GM12878 (cell line): ENCODE results near the gene ATP5PD. TPM values are rescaled to one million over a fixed set of nuclear protein-coding genes. Genes with fewer than 3 reads are reported as not detected.

ENCODE experiments used
- ATAC-seq: fragments of 200-7000 bp; cut with Tn5 transposase; 3 replicates; pipeline ENCODE4 v1.9.1; 2020; ENCODE audit warnings: mild to moderate bottlenecking, moderate library complexity
- BruUV-seq: library from RNA; stranded (reverse); fragments of 400-500 nt; replicated peaks from 2 replicates; lab custom pipeline; 2021; lab: Mats Ljungman, UMichigan
- CTCF ChIA-PET: fragments of 300-600 bp; sonication (Branson Sonifier 250); formaldehyde crosslinking; extraction: SDS; loops from one replicate; lab custom pipeline; 2021; ENCODE audit warnings: inconsistent platforms; lab: Yijun Ruan, JAX
- POLR2A ChIA-PET: fragments of 350-600 bp; formaldehyde crosslinking; extraction: SDS; loops from one replicate; lab custom pipeline; 2021; ENCODE audit warnings: inconsistent platforms; lab: Charles Lee
- RAD21 ChIA-PET: fragments of 300-600 bp; sonication (Branson Sonifier 250); formaldehyde crosslinking; loops from one replicate; lab custom pipeline; 2023; ENCODE audit warnings: antibody characterized with exemption; ENCODE audit not compliant: unreplicated experiment; lab: Charles Lee
- SMC1A ChIA-PET: fragments of 300-600 bp; sonication (Branson Sonifier 250); formaldehyde crosslinking; loops from one replicate; lab custom pipeline; 2023; ENCODE audit not compliant: unreplicated experiment, uncharacterized antibody; lab: Charles Lee
- DNase-seq: peaks from one replicate; pipeline ENCODE4 v3.0.0-alpha.2; 2011; ENCODE audit warnings: low read depth, low spot score
- FAIRE-seq: peaks from 3 replicates; lab custom pipeline; 2011; peaks lifted over from hg19 to GRCh38; lab: Jason Lieb, UNC
- H2AFZ ChIP-seq: 2 replicates; pipeline ENCODE4 v1.6.0; 2011; ENCODE audit warnings: low read depth, low read length, control low read depth; ENCODE audit not compliant: control insufficient read depth
- H3K27ac ChIP-seq: 2 replicates; pipeline ENCODE4 v1.5.1; 2011; ENCODE audit warnings: control low read depth; ENCODE audit not compliant: control insufficient read depth, insufficient read depth
- H3K27me3 ChIP-seq, 2 experiments: replicated peaks in 1 of 2; 2 replicates each; pipeline versions ENCODE4 v1.6.0 to v1.6.1; 2011; ENCODE audit warnings: low read length in 1 of 2; ENCODE audit not compliant: control insufficient read depth in 2 of 2, insufficient read depth in 2 of 2
- H3K36me3 ChIP-seq, 2 experiments: 2 replicates each; pipeline ENCODE4 v1.5.1; 2011; ENCODE audit warnings: low read length in 1 of 2; ENCODE audit not compliant: control insufficient read depth in 2 of 2, insufficient read depth in 2 of 2
- H3K4me1 ChIP-seq: 2 replicates; pipeline ENCODE4 v1.6.1; 2011; ENCODE audit warnings: mild to moderate bottlenecking, low read length, moderate library complexity, mixed read lengths; ENCODE audit not compliant: control insufficient read depth, insufficient read depth
- H3K4me2 ChIP-seq: 2 replicates; pipeline ENCODE4 v1.6.0; 2011; ENCODE audit warnings: control low read depth; ENCODE audit not compliant: control insufficient read depth, insufficient read depth
- H3K4me3 ChIP-seq: fragments of 200-600 bp; sonication (generic); 2 replicates; pipeline ENCODE4 v1.5.1; 2016
- H3K79me2 ChIP-seq: 2 replicates; pipeline ENCODE4 v1.6.0; 2011; ENCODE audit warnings: low read length; ENCODE audit not compliant: control insufficient read depth, insufficient read depth
- H3K9ac ChIP-seq: 2 replicates; pipeline ENCODE4 v1.8.0; 2011; ENCODE audit warnings: low read length, control low read depth, mixed read lengths; ENCODE audit not compliant: control insufficient read depth, insufficient read depth
- H3K9me3 ChIP-seq: replicated peaks from 3 replicates; pipeline ENCODE4 v1.5.1; 2011; ENCODE audit warnings: mild to moderate bottlenecking, low read length; ENCODE audit not compliant: control insufficient read depth, insufficient read depth
- H4K20me1 ChIP-seq: 2 replicates; pipeline ENCODE4 v1.6.0; 2011; ENCODE audit not compliant: control insufficient read depth, insufficient read depth
- GATAD2B ChIP-seq: fragments of 450-650 bp; conservative IDR thresholded peaks from 2 replicates; pipeline ENCODE4 v1.6.1; 2017; ENCODE audit warnings: low read depth, mild to moderate bottlenecking, moderate library complexity
- HDGF ChIP-seq: fragments of 450-650 bp; IDR thresholded peaks from 2 replicates; pipeline ENCODE4 v1.6.1; 2016; ENCODE audit warnings: antibody characterized with exemption
- NFYB ChIP-seq: IDR thresholded peaks from 2 replicates; pipeline ENCODE4 v1.6.1; 2011; ENCODE audit warnings: low read depth, mild to moderate bottlenecking, low read length, improper control_type of control experiment, moderate library complexity; ENCODE audit not compliant: insufficient read depth
- POLR2A ChIP-seq: IDR thresholded peaks from 2 replicates; pipeline ENCODE4 v1.6.1; 2011; ENCODE audit warnings: low read depth, mild to moderate bottlenecking, low read length
- STAT1 ChIP-seq: fragments of 450-650 bp; conservative IDR thresholded peaks from 2 replicates; pipeline ENCODE4 v1.6.1; 2014; ENCODE audit warnings: antibody characterized with exemption, mild to moderate bottlenecking
- WGBS: methylation state at CpG from one replicate; pipeline ENCODE4 v1.1.6; 2016; ENCODE audit warnings: low lambda C conversion rate; ENCODE audit not compliant: insufficient replicate concordance, insufficient coverage; ENCODE audit errors: missing lambda C conversion rate; 5-methylcytosine and 5-hydroxymethylcytosine counted together
- in situ Hi-C: fragments of 300-500 bp; cut with MboI; formaldehyde crosslinking; loops from 9 replicates; pipeline ENCODE4 v1.14.3; 2018; ENCODE audit warnings: mixed read lengths
- intact Hi-C: fragments of 100-400 bp; cut with micrococcal nuclease; formaldehyde crosslinking; loops from one replicate; pipeline ENCODE4 v1.14.2; 2022; ENCODE audit not compliant: unreplicated experiment
- polyA plus RNA-seq, 11 experiments: library from polyadenylated mRNA; depleted of rRNA in 4 of 11; unstranded in 6 of 11; stranded (reverse) in 5 of 11; fragments of >200 nt; fragmentation: Nextera tagmentation in 4 of 11; fragmentation: Illumina TruSeq in 1 of 11; extraction: Ambion mirVana in 4 of 11; extraction: Trizol in 1 of 11; gene quantifications; 1 replicate in 1 of 11; 2 replicates in 10 of 11; pipeline versions ENCODE4 v1.2.1 to v1.2.3, GENCODE V29; 2011 to 2016; ENCODE audit warnings: inconsistent platforms in 2 of 11, missing spikeins in 2 of 11, low read depth in 1 of 11
- total RNA-seq, 4 experiments: library from RNA; depleted of rRNA in 3 of 4; stranded (reverse); fragments of >200 nt in 3 of 4; fragmentation: Illumina TruSeq in 1 of 4; extraction: Trizol in 1 of 4; gene quantifications; 2 replicates each; pipeline versions ENCODE4 v1.2.1 to v1.2.3, GENCODE V29; 2013 to 2021
- TF ChIP-seq, protein P1 (sequence below): fragments of 450-650 bp; IDR thresholded peaks from 2 replicates; pipeline ENCODE4 v1.6.1; 2016; ENCODE audit warnings: mild to moderate bottlenecking
- TF ChIP-seq, protein P2 (sequence below): fragments of 450-650 bp; IDR thresholded peaks from 2 replicates; pipeline ENCODE4 v1.6.1; 2017; ENCODE audit warnings: mild to moderate bottlenecking, moderate library complexity

ATP5PD gene
- total and polyA plus RNA-seq, 10 of the 15 experiments (the other 5 are each of a cell fraction or from before 2014, with no cell fraction given), result 172 to 772 (median 321) TPM

DNA sequence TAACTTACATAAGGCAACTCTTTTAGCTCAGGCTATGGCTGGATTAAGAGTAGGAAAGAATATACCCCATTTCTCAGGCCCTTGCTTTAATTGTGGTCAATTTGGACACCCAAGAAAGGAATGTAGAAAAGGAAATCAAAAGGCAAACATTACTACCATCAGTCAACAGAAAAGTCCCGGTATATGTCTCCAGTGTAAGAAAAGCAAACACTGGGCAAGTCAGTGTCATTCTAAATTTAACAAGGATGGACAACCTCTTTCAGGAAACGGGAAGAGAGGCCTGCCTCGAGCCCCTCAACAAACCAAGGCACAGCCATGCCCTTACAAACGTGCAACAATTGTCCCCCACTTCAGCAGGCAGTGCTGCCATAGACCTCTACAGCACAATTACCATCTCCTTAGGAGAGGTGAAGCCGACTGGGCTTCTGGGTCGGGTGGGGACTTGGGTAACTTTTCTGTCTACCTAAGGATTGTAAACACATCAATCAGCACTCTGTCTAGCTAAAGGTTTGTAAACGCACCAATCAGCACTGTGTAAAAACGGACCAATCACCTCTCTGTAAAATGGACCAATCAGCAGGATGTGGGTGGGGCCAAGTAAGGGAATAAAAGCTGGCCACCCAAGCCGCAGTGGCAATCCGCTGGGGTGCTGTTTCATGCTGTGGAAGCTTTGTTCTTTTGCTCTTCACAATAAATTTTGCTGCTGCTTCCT, 21.9 kb downstream of the ATP5PD start:
- in situ Hi-C loops, result no loop called here
- no peak overlapping the region for H3K4me2 ChIP-seq
- ChIA-PET RAD21 (interaction anchor here (3.2 kb wide), 1 partner anchor 64 kb away, joined by 9 read pairs; no protein-coding TSS in a partner anchor), SMC1A (interaction anchor here (1.2 to 1.6 kb wide), 5 partner anchors 13 to 64 kb away, joined by 3 to 5 read pairs (median 4); no protein-coding TSS in a partner anchor), POLR2A (interaction anchor here (0.6 to 1.4 kb wide), 3 partner anchors 10 to 170 kb away, joined by 3 to 10 read pairs (median 3); no protein-coding TSS in a partner anchor), CTCF (interaction anchor here (1.4 kb wide), 1 partner anchor 63 kb away, joined by 3 read pairs; no protein-coding TSS in a partner anchor)
- H3K36me3 ChIP-seq, result peaks cover 3 to 9% of the 10 kb centered on the region in 2 experiments; a peak in 2 of 4 replicates
- no peaks in the 10 kb centered on the region for H3K79me2 ChIP-seq
- TF ChIP-seq POLR2A (0 out of 2 replicates have a peak, but pooled peaks have one; percentile 19), NFYB (peak; percentile 80), GATAD2B (no peak)
- 92% methylated on average over 10 of the region's 10 CpGs for WGBS
- no peaks in the 10 kb centered on the region; the same call in 2 of the 3 replicates for H3K9me3 ChIP-seq
- H2AFZ ChIP-seq, result no peak overlapping the region
- no TSS peak for BruUV-seq
- H3K27ac ChIP-seq, result no peak overlapping the region
- ATAC-seq, result no peak
- H3K27me3 ChIP-seq, result no peaks in the 10 kb centered on the region
- no peak overlapping the region for H3K4me3 ChIP-seq
- DNase-seq, result no peak
- no peaks in the 10 kb centered on the region for H4K20me1 ChIP-seq
- FAIRE-seq, result no peak
- no peak overlapping the region for H3K9ac ChIP-seq
- H3K4me1 ChIP-seq, result no peaks in the 10 kb centered on the region
- intact Hi-C loops, result no loop called here

DNA sequence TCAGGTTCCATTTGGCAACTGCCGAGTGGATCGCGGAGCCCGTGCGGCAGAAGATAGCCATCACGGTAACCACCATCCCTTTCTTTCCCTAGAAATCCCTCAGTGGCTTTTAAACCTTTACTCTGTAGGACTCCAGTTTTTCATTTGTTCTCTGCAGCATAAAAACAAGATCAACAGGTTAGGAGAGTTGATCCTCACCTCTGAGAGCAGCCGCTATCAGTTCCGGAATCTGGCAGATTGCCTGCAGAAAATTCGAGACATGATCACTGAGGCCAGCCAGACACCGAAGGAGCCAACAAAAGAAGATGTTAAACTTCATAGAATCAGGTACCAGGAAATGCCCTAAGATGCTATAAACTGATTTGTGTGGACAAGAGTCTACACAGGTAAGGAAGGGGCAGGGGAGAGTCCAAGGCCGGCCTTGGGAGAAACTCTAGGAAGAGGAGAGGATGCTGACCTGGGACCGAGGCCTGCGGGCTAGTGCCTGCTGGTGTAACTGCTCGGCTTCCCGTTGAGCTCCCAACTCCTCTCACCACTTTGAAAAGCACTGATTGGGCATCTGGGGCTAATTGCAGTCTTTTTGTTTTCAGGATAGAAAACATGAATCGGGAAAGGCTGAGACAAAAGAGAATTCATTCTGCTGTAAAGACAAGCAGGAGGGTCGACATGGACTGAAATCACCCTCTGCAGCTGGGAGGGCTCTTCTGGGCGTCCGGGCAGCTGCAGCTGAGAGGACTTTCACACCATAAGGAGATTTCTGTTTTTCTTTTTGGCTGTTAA, 26.2 kb downstream of the ATP5PD start:
- Histone ChIP-seq H3K36me3 (peaks cover 6 to 9% of the 10 kb centered on the region in 2 experiments; a peak in 3 of 4 replicates), H3K9ac (no peak overlapping the region), H3K9me3 (no peaks in the 10 kb centered on the region), H3K4me3 (no peak overlapping the region), H3K79me2 (no peaks in the 10 kb centered on the region), H3K27me3 (no peaks in the 10 kb centered on the region), H3K4me2 (no peak overlapping the region), H3K4me1 (no peaks in the 10 kb centered on the region), H2AFZ (no peak overlapping the region), H4K20me1 (no peaks in the 10 kb centered on the region), H3K27ac (no peak overlapping the region)
- CTCF ChIA-PET, result no interaction called here
- BruUV-seq, result TSS peak; percentile 61
- ATAC-seq, result no peak
- no peak for DNase-seq
- in situ Hi-C loops, result no loop called here
- POLR2A ChIA-PET, result no interaction called here
- intact Hi-C loops, result no loop called here
- RAD21 ChIA-PET, result no interaction called here
- WGBS, result 98% methylated on average over 19 of the region's 19 CpGs
- FAIRE-seq, result no peak
- SMC1A ChIA-PET, result no interaction called here
- TF ChIP-seq, protein P1, sequence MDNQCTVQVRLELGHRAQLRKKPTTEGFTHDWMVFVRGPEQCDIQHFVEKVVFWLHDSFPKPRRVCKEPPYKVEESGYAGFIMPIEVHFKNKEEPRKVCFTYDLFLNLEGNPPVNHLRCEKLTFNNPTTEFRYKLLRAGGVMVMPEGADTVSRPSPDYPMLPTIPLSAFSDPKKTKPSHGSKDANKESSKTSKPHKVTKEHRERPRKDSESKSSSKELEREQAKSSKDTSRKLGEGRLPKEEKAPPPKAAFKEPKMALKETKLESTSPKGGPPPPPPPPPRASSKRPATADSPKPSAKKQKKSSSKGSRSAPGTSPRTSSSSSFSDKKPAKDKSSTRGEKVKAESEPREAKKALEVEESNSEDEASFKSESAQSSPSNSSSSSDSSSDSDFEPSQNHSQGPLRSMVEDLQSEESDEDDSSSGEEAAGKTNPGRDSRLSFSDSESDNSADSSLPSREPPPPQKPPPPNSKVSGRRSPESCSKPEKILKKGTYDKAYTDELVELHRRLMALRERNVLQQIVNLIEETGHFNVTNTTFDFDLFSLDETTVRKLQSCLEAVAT, result no peak
- TF ChIP-seq, protein P2, sequence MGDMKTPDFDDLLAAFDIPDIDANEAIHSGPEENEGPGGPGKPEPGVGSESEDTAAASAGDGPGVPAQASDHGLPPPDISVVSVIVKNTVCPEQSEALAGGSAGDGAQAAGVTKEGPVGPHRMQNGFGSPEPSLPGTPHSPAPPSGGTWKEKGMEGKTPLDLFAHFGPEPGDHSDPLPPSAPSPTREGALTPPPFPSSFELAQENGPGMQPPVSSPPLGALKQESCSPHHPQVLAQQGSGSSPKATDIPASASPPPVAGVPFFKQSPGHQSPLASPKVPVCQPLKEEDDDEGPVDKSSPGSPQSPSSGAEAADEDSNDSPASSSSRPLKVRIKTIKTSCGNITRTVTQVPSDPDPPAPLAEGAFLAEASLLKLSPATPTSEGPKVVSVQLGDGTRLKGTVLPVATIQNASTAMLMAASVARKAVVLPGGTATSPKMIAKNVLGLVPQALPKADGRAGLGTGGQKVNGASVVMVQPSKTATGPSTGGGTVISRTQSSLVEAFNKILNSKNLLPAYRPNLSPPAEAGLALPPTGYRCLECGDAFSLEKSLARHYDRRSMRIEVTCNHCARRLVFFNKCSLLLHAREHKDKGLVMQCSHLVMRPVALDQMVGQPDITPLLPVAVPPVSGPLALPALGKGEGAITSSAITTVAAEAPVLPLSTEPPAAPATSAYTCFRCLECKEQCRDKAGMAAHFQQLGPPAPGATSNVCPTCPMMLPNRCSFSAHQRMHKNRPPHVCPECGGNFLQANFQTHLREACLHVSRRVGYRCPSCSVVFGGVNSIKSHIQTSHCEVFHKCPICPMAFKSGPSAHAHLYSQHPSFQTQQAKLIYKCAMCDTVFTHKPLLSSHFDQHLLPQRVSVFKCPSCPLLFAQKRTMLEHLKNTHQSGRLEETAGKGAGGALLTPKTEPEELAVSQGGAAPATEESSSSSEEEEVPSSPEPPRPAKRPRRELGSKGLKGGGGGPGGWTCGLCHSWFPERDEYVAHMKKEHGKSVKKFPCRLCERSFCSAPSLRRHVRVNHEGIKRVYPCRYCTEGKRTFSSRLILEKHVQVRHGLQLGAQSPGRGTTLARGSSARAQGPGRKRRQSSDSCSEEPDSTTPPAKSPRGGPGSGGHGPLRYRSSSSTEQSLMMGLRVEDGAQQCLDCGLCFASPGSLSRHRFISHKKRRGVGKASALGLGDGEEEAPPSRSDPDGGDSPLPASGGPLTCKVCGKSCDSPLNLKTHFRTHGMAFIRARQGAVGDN, result no peak
- TF ChIP-seq NFYB (no peak), STAT1 (no peak), HDGF (no peak)
